Fibroblast of the aortic adventitia (primary cell): ENCODE measurements around the gene FRMD4A. TPM values are rescaled to one million over a fixed set of nuclear protein-coding genes. Genes with fewer than 3 reads are reported as not detected.

ENCODE experiments used
- DNase-seq: peaks from one replicate; pipeline ENCODE4 v3.0.0-alpha.2; 2010; ENCODE audit warnings: low read depth
- H3K4me3 ChIP-seq: 2 replicates; pipeline ENCODE4 v1.5.1; 2011; ENCODE audit warnings: low read depth, mild to moderate bottlenecking, control low read depth, low read length, moderate library complexity
- total RNA-seq: library from RNA; depleted of rRNA; stranded (reverse); fragments of >200 nt; gene quantifications from 2 replicates; pipeline ENCODE4 v1.2.3, GENCODE V29; 2012; ENCODE audit warnings: low replicate concordance
- TF ChIP-seq, protein P1 (sequence below): IDR thresholded peaks from 2 replicates; pipeline ENCODE4 v1.5.1; 2011; ENCODE audit warnings: mild to moderate bottlenecking, low read length, control low read depth, inconsistent platforms; ENCODE audit not compliant: insufficient read depth

The FRMD4A gene
- total RNA-seq, 1 donor = 42.4 TPM

DNA sequence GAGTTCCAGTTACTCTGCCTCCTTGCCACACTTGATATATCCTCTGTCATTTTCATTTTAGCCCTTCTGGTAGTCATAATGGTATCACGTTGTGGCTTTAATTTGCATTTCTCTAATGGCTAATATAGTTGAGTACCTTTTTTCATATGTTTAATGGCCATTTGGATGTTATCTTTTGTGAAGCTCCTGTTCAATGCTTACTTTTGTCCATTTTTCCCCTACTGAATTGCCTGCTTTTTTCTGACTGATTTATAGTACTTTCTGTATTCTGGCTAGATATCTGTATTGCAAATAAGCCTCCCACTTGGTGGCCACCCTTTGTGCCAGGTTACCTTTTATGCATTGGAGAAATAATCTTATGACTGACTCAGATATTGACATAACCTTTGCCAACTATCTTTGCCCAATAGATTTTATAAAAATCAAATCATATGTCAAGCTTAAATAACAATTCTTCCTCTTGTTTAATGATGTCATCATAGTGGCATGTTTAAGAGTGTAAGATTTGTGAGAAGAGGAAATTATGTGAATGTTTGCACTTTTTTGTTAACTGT is 693.3 kb downstream of the FRMD4A start:
- DNase-seq = no peak
- no peak overlapping the region for H3K4me3 ChIP-seq
- TF ChIP-seq, protein P1, sequence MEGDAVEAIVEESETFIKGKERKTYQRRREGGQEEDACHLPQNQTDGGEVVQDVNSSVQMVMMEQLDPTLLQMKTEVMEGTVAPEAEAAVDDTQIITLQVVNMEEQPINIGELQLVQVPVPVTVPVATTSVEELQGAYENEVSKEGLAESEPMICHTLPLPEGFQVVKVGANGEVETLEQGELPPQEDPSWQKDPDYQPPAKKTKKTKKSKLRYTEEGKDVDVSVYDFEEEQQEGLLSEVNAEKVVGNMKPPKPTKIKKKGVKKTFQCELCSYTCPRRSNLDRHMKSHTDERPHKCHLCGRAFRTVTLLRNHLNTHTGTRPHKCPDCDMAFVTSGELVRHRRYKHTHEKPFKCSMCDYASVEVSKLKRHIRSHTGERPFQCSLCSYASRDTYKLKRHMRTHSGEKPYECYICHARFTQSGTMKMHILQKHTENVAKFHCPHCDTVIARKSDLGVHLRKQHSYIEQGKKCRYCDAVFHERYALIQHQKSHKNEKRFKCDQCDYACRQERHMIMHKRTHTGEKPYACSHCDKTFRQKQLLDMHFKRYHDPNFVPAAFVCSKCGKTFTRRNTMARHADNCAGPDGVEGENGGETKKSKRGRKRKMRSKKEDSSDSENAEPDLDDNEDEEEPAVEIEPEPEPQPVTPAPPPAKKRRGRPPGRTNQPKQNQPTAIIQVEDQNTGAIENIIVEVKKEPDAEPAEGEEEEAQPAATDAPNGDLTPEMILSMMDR = no peak

DNA sequence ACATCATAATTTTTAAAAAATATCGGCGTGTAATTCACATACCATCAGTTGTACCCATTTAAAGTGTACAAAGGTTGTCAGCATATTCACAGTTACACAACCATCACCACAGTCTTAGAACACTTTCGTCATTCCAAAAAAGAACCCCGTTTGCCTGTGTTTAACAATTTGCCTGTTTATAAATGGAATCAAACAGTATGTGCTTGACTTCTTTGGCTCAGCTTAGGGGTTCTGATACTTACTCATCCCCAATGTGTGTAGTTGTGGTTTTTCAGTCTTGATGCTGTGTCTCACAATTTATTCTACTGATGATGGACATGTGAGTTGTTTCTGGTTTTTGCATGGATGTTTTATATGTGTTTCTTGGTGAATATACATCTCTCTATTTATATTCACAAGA is 693.9 kb downstream of the FRMD4A start:
- TF ChIP-seq, protein P1 = no peak
- DNase-seq = no peak
- no peak overlapping the region for H3K4me3 ChIP-seq

DNA sequence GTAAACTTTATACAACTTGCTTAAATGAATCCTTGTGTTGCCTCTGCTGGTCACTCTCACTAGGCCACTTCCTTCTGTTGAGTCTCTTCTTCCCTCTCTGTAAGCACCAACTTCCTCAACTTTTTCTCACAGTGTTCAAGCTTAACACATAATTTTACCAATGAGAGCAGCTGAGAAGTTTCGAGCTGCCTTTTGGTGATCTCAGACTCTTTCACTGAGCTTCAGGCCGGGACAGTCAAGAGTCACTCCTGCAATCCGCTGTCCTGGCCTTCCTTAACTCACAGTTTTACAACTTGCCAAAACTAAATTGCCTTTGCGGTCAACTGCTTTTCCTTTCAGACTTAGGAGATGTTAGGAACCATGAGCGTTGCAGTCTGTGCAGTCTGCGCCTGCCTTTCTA is 696.5 kb downstream of the FRMD4A start:
- peak; percentile 54 for DNase-seq
- TF ChIP-seq, protein P1 = no peak
- no peak overlapping the region for H3K4me3 ChIP-seq

DNA sequence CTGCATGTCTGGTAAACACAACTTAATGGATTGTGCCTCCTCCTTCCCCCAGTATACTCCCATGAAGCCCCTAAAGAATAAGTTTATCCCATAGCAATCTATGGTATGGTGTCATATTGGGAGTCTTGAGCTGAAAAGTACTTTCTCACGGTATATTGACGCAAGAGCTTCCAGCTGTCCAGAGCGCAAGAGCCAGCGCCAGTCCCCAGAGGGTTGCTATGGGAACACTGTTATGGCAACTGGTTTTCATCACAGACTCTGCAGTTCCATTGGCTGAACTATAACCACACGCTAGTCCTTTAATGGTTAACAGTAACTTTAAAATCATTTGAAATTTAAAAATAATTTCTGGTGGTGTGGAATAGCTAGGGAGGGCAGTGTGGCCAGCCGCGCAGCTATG is 697.0 kb downstream of the FRMD4A start:
- TF ChIP-seq, protein P1 = no peak
- DNase-seq = peak; percentile 91

GRCh38 chr10:13632884-13633440 is 697.8 kb downstream of the FRMD4A start:
- H3K4me3 ChIP-seq = no peak overlapping the region
- DNase-seq = no peak
- TF ChIP-seq, protein P1 = no peak

More for the DNA sequence above, 697.0 kb downstream of the FRMD4A start:
- H3K4me3 ChIP-seq = no peak overlapping the region

DNA sequence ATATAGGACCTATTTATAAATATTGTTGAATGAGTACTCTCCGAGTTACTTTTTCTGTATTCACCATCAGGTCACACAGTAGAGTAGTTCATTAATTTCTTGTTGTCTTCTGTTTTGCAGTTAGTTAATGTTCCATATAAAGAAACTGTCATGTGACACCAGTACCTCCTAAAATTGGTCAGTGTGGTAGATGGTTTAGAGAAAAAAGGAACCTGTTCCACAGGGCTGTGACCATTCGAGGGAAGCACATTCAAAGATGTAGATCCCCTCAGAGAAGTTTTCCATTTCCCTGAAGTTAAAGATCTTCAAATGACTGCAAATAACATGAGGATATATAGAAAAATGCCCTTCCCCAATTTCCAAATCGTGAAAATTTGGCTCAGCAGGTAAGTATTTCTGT is 698.3 kb downstream of the FRMD4A start:
- no peak overlapping the region for H3K4me3 ChIP-seq
- TF ChIP-seq, protein P1 = no peak
- no peak for DNase-seq

- TF ChIP-seq, protein P1 = no peak
- no peak overlapping the region for H3K4me3 ChIP-seq
- no peak for DNase-seq
Measured at GRCh38 chr10:13631594-13631993, 699.1 kb downstream of the FRMD4A start.
